GM19467 (cell line): ENCODE data around the gene MICAL2.

ENCODE experiments used
- ATAC-seq: cut with Tn5 transposase; IDR thresholded peaks from one replicate; pipeline ENCODE4 v1.9.1; 2021; ENCODE audit warnings: mild to moderate bottlenecking, moderate library complexity; ENCODE audit not compliant: unreplicated experiment

MICAL2 gene

DNA sequence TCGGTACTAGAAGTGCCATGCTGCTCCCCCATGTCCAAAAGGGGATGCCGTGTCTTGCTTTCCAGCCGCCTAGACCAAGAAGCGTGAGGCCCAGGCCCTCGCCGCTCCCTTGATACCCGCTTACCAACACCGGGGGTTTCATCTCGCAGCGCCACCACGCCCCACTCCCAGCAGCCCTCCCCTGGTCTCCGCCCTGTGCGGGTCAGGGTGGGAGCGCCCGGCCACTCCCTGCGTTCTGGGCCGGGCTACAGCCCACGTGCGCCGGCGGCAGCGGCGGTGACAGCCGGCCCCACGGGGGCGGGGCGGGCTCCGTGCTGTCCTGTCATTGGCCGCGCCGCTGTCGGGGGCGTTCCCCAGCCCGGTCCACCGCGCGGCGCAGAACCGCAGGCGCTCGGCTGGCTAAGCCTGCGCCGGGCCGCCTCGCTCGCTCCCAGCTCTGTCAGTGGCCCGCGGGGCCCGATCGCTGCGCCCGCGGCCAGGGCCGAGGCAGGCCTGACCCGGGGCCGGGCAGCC lies at the start of gene MICAL2:
Gene MICAL2, plus strand, starts transcription at position 390 of the 513 bp plus-strand sequence. CDS start 51,566 bp downstream, outside the sequence.
- peak; percentile 99 for ATAC-seq

- no peak for ATAC-seq
Observed at GRCh38 chr11:12061851-12062560, 48.4 kb upstream of the MICAL2 start.

- no peak for ATAC-seq
Observed at GRCh38 chr11:12063251-12063650, 47.1 kb upstream of the MICAL2 start.

- ATAC-seq: no peak
Observed at GRCh38 chr11:12064136-12064953, 46.0 kb upstream of the MICAL2 start.

- no peak for ATAC-seq
Observed at GRCh38 chr11:12064954-12065280, 45.5 kb upstream of the MICAL2 start.

DNA sequence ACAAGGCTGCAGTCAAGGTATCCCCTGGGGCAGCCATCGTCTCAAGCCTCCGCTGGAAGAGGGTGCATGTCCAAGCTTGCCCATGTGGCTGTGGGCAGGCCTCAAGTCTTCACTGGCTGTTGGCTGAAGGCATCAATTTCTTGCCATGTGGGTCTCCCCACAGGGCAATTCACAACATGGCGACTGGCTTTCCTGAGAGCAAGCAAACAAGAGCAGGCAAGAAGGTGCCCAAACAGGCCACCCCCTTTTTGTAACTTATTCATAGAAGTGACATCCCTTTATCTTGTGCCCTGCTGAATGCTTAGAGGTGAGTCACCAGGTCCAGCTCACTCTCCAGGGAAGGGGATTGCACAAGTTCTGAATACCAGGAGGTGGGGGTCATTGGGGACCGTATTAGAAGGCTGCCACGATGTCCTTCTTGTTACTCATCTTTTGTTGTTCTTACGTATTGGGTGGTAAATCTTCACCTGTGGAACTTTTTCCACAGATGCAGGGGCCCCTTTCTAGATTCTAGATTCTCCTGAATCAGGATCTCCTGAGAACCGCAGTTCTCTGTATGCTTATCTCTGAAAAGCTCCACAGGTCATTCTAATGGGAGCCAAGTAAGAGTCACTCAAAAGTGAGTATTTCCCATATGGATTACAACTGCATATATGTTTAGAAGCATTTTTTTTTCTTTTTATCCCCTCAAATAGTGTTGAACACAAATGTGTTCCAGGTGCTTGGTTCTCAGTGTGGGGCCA lies 44.2 kb upstream of the MICAL2 start:
- no peak for ATAC-seq

- ATAC-seq: no peak
Observed at GRCh38 chr11:12066799-12067508, 43.4 kb upstream of the MICAL2 start.

DNA sequence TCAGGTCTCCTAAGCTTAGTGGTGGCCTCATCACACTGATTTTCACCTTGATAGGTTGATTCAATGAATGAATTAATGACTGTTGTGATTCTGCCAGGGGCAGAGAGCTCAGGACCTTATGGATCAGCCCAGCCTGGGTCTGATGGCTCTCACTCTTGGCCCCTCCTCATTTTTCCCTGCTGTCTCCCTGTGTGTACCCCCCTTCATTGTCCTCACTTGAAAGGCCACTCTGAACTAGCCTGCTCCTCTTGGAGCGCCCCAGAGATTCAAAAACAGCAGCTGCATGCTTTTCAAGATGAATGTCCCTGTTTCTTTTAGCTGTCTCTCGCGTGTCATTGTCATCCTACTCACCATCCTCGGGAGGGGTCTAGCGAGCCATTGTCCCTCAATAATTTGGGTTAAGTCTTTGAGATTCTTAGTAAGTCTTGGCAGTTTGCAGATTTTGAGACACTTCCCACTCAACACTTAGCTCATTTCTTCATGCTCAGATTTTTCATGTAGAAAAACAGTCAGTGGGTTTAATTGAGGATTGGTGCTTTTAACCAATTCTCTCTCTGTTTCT lies 42.5 kb upstream of the MICAL2 start:
- ATAC-seq: no peak

DNA sequence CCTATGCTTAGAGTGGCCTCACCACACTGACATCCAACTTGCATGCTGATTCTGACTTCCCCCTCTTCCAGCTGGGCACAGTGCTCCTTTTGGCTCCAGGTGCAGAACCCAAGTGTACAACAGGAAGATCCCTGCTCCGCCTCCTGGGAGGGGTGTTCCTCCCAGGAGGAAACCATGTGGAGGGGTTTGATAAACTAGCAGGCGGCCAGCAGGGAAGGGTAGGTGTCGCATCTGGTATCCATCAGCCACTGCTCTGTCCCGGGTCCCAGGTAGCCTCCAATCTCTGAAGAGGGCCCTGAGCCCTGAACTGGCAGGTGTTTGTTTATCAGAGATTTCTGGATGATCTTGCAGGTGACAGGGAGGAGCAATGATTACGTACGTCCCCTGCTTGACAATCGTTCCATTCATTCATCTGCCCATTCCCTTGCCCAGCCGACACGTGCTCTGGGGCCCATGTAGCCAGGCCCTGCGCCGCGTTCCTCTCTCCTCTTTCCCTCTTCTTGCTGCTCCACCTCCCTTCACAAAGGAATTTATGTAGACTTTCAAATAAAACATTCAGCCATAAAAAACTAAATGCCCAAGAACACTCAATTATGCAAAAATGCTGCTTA lies 41.2 kb upstream of the MICAL2 start:
- no peak for ATAC-seq

GRCh38 chr11:12070446-12071267 lies 39.7 kb upstream of the MICAL2 start:
- no peak for ATAC-seq

- no peak for ATAC-seq
Observed at GRCh38 chr11:12071574-12071973, 38.8 kb upstream of the MICAL2 start.

DNA sequence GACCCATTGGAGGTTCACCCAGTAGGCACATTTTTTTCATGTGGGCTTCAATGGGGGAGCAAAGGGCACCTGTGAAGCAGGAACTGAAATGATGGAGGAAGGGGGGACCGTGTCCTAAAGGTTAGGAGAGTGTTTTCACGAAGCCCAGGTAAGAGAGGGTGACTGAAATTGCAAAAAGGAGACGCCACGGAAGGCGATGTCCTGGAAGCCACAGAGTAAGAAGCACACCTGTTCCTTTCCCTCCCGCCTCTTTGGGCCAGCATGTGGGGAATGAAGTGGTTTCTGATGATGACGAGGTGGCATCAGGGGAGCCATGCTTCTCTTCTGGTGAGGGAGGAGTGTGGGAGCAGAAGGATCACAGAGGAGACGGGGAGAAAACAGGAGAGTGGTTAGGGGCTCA lies 37.0 kb upstream of the MICAL2 start:
- no peak for ATAC-seq

- ATAC-seq: no peak
Observed at GRCh38 chr11:12073886-12074285, 36.5 kb upstream of the MICAL2 start.

DNA sequence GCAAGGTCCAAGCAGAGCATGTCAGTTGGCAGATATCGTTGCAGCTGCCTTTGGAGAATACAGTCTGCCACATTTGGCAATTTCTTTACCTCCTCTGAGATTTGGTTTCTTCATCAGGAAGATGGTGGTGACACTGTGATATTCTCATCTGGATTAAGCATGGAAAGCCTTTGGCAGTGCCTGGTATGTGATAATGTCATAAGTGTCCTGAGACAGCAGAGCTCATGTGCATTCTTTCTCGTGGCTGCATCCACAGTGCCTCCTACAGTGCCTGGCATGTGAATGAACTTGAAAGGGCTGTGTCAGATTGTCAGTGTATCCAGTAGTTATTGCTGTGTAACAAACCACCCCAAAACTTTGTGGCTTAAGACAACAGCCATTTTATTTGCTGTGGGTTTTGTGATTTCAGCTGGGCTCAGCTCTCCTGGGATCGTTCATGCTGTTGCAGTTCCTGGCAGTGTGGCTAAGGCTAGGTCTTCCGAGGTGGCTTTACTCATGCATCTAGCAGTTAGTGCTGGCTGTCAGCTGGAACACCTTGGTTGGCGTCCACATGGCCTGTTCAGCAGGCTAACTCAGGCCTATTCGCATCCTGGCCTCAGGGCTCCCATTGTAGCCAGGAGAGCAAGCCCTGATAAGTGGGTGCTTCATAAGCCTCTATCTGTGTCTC lies 35.7 kb upstream of the MICAL2 start:
- ATAC-seq: no peak

GRCh38 chr11:12075291-12075690 lies 35.1 kb upstream of the MICAL2 start:
- ATAC-seq: no peak

DNA sequence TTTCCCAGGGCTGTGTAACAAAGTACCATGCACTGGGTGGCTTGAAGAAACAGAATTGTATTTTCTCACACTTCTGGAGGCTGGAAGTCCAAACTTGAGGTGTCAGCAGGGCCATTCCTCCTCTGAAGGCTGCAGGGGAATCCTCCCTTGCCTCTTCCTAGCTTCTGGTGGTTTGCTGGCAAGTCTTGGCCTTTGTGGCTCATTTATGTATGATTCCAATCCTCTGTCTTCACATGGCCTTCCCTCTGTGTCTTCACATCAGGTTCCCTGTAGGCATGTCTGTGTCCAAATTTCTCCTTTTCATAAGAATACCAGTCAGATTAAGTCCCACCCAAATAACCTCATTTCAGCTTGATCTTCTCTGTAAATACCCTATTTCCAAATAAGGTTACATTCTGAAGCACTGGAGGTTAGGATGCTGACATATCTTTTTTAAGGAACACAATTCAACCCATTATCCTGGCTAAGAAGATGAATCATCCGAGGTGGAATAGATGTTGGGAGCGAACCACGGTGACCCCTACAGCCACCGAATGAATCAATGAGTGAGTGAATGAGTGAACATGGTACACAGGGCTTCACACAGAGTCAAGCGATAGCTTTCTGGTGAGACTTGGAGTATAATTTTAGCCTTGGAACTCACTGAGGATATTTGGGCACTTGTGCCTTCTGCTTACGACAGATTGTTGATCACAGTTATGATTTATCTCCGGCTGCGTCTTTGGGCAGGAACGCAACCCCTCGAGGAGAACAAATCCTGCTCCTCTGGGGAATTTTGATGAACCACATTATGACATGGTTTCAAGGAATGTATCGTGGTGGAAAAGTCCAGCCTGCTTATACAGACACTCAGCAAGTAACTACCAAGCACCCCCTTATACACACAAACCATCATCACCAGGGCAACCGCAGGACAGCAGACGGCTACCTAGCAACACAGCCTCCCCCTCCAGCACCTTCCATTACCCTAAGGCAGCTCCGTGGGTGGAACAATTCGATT lies 34.3 kb upstream of the MICAL2 start:
- ATAC-seq: no peak

- no peak for ATAC-seq
Observed at GRCh38 chr11:12076840-12077534, 33.4 kb upstream of the MICAL2 start.
